D341Med (cell line): ENCODE measurements around the gene PIK3R5.

ENCODE experiments used
- DNase-seq: peaks from one replicate; pipeline ENCODE4 v3.0.0; 2012; ENCODE audit warnings: low spot score

PIK3R5 gene

DNA sequence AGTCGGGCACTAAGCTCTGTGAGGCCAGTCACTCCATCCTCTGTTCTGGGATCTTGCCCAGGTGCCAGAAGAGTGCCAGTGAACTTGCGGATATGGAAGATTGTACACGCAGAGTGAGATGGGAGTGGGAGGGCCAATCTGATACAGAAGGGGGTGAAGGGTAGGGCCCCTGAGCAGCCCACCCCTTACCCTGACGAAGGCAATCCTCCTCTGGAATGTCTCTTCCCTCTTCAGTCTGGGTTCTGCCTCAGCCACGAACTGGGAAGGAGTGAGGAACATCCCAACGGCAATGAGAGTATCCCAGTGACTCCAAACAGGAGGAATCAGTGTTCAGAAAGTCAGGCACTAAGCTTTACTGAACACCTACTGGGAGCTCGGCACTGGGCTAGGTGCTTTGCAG, 86.1 kb downstream of the PIK3R5 start:
- no peak for DNase-seq

DNA sequence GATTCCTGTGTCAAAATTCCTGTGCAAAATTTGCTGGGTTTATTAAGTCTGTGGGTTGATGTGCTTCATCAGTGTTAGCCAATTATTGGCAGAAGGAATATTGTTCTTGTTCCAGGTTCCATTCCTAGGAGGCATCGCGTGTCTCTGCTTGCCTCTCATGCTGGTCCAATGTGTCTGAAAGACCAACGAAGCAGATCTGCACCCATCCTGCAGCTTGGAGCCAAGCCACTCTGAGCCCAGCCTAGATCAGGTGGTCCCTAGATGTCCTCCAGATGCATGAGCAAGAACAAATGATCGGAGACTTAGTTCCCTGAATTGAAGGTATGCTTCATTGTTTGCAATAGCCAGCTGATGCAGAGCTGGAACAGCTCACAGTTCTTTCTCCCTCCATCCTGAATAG, 87.5 kb downstream of the PIK3R5 start:
- no peak for DNase-seq

DNA sequence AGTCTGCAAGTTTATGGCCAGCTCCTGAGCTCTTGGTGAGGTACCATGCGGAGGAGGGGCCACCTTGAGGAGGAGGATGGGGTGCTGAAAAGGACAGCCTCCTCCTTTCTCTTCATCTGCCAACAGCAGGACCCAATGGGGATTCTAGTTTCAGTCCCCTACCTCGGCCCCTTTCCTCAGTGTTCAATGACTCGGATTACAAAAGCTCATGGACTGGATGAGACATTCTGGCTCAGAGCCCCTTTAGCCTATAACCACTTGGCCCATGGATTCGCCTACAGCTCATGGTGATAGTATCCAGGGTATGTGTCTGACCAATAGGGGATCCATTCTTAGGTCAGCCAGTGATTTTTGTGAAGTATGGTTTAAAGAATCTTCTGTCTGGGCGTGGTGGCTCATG, 89.5 kb downstream of the PIK3R5 start:
- no peak for DNase-seq

DNA sequence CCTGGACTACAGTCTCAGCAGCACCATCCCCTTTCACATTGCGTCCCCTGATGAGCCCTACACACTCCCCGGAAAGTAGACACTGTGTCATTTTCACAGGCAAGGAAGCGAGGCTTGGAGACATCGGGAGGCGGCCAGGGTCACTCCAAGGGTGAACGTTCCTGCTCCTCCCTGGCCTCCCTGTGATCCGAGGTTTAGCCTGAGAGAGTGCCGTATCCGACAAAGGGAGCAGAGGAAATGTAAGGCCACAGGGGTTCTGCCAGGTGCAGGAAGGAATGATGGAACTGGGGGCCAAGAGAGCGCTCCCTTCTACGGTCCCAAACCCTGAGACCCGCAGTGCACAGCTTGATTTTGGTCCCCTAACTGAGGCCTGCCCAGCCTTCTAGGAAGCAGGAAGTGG, 90.1 kb downstream of the PIK3R5 start:
- no peak for DNase-seq

DNA sequence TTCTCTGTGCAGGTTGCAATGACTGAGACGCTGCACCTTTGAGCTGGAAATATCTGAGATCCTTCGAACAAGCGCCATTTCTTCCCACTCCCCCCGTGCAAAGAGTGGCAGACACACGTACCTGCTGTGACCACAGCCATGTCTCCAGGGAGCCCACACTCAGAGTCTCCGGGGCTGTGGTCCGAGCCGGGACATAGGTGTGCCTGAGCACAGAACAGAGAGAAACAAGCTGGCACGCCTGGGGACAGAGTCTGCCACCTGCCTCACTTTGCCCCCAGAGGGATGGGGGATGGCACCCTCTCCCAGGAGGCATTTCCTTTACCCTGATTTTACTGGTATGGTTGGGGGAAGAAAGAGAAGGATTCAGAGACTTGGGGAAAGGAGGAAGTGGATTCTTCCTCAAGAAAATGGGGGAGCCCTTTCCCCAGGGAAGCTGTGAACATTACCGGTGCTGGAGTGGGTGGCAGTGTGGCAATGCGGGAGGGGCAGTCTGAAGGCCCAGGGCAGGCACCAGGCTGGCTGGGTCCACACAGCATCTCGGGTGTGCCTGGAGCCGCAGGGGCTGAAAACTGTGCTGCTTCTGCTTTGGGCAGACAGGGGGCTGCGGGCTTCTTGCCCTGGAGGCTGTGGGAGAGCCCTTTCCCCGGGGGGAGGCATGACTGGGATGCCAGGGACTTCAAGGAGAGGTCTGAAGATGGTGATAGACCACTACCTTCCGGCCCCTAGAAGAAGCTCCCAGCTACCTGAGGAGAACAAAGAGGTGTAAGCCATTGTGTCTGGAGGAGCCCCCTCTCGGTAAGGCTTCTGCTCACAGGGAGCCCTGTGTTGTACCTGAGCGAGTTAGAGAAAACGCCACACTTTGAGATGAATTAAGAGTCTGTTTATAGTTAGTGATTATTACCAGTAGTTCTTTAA, 91.4 kb downstream of the PIK3R5 start:
- no peak for DNase-seq

DNA sequence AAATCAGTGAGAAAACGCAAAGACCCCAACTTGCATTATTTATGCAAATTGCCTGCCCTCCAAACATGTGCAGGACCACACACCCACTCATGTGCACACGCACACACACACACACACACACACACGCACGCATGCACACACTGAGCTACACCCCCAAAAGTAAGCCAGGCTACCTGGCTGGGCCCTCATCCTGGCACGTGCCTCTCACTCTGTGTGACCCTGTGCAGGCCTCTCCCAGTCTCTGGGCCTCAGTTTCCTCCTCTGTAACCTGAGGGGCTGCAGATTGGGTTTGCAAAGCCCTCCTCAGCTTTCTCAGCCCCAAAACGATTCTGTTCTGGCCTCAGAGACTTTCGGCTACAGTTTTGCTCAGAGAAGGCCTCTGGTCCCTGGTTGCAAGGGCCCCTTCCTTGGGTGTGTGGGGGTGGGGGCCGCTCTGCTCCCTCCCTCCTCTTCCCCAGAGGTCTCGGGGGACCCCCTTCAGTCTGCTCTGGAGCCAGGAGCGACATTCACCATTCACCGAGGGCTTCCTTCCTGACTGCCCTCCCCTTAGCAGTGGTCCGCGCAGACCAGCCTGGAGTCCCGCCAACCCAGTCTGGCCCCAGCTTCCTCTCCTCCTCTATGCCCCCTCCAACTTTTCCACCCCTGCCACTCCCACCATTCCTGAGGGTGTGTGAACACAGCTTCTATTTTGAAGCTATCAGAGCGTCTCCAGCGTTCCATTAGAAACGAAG, 92.6 kb downstream of the PIK3R5 start:
- no peak for DNase-seq

DNA sequence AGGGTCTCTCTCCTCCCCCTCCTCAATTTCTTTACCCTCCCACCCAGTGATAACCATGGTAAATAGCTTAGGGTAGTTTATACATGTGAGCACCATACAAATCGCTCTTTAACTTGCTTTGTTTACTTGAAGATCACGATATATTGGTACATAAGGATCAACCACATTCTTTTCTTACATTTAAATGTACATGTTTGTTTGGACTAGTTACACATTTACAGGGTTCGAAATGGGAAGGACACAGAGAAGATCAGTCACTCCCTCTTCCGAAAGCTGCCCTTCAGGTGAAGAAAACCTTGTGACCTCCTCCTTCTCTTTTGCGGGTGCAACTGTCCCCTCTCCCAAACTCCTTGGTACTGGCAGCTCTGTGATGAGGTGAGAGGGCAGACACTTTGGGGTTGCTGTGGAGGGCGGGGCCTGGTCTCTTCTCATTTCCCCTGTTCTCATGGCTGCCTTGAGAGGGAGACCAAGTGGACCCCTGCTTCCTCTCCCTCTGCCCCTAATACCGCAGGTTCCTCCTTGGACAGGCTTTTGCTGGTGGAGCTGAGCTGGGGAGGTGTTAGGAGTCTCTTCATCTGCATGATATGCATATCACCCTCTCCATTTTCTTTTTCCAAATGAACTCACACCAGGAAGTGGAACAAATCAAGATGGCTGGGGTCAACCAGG, 93.3 kb downstream of the PIK3R5 start:
- DNase-seq: no peak

DNA sequence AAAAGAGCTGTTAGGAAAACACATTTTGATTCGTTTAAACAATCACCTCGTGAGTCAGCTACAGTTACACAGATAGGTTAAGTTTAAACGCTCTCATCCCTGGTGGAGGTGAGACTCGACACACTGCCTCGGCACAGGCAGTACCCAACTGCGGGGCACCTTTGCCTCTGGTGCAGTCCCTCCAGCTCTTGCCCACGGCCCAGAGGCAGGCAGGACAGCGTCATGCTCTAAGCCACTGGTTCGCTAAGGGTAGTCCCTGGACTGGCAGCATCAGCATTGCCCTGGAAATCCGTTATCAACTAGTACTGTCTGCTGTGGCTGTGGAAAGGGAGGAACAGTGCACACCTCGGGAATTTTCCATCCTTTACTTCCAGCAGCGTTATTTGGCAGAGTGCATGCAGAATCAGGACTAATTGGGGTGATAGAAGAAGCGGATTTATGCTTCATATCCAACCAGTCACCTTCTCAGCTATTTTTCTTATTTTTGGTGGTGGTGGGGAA, 94.4 kb downstream of the PIK3R5 start:
- DNase-seq: no peak

DNA sequence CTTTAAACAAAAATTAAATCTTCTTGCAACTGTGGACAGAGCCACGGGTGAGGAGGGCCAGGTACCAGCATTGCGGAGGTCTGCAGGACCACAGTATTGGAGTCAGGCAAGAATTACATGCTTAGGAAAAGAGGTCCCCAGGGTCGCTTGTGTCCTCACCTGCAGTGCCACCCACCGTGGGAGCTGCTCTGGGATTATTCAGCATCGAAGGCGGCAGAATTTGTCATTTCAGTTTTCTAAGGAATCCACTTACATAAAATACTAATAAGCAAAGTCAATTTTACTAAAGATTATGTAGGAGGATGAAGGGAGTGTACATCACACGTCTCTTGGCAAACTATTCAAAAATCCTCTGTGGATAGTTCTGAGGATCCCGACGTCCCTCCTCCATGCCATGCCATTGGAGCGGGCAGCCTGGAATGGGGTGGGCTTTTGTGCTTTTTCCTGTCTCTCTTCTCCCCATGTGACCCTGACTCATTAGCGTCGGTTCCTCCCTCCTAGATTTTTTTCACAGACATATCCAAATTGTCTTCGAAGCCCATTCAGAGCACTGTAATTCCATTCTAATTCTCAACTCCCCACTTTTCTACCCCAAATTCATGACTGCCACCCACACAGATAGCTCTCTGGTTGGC, 95.0 kb downstream of the PIK3R5 start:
- DNase-seq: no peak

DNA sequence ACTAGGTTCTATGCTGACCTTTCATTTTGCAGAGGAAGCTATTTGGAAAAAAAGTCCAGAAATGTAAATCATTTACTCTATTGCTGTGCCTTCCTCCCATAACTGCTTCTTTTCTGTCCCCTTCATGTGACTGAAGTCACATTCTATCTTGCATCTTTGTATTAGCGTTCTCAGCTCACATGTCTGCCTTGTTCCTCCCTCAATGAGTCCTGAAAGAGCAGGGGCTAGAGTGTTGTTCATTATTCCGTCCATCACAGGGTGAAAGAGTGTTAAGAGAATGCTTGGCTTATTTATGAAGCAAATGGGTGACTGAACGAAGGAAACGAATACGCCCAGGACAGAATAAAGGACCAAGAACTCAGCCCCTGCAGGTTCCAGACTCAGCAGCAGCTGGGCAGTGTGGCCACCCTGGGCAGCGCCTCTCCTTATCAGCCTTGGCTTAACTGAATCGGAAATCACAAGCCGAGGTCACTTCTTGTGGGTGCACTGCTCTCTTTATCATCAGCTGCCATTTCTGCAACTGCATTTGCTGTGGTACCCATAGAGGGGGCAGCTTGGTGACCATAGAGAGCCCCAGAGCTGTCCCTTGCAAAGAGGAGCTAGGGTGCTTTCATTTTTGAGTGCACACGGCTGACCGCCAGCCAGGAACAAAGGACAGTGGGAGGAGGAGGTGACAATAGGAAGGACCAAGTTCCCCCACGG, 96.2 kb downstream of the PIK3R5 start:
- DNase-seq: no peak

DNA sequence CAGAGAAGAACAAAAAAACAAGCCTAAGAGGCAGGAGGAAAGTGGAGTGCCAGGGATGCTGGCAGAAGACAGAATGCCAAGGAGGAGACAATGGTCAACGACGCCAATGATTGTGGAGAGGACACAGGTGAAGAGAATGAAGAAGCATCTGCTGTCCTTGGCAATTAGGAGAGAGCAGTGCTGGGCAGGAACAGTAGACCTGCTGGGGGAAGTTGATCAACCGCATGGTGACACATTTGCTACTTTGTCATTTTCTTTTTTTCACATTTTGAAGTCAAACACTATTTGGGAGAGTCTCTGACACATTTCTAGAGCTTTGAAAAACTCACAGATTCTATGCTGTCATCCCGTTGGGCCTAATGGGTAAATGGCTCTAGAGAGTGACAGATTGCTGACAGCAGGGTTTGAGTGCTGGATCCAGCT, 97.0 kb downstream of the PIK3R5 start:
- DNase-seq: no peak

DNA sequence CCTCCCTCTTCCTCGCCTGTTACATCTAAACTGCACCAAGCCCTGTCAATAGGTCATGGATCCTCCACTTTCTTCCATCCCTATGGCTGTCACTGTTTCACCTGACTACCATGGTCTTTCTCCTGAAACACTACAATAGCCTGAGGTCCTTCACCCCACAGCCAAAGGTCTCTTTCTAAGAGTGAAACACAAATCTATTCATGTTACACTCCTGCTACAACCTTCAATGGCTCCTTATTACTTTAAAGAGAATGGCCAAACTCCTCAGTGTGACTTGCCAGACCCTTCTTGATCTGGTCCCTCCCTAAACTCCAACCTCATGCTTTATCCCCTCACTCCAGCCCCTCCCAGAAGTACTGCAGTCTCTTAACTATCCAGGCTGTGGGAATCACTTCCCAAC, 97.4 kb downstream of the PIK3R5 start:
- DNase-seq: no peak

DNA sequence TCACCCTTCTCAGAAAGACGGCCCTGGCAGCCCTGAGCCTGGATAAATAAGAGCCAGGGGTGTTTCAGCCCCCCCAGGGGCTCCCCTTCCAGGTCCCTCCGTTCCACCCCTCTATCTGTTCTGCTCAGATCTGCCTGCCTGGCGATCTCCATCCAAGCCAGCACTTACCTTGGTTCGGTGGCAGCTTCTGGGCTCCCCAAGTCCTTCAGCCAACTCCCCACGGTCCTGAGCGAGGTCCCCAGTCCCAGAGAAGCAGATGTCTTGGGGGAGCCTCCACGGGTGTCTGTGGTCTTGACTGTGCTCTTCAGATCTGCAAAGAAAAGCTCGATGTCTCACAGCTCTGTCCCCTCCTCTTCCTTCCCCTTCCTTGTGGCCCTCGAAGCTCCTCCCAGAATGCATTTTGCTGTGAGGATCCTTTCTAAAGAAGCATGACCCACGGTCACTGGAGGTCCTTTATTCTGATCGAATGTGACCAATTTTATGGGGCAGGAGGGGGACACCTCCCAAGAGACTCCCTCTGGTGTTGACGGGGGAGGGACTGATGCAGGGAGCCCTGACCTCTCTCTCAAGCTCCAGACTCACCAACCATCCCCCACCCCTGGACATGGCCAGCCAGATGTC, 98.0 kb downstream of the PIK3R5 start, which contains the start of gene PIK3R6:
TSS of gene PIK3R6 (minus strand) at position 314 of the 621 bp plus-strand sequence. CDS start 17,880 bp downstream, outside the sequence.
- no peak for DNase-seq

DNA sequence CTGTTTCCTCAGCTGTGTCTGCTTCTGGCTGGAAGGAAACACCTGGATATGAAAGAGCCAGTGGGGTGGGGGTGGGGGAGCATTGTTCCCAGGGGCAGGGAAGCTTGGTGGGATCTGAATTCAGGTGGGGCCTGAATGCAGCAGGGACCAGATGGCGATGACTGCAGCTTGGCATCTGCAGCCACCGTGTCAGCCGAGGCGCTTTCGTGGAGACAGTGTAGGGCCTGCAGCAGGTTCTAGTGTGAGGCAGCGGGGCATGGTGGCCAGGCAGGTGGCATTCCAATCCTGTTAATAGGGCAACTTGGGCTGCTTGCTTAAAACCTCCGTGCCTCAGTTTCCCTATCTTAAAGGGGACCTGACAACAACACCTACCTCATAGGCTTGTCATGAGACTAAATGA, 99.7 kb downstream of the PIK3R5 start:
- no peak for DNase-seq

DNA sequence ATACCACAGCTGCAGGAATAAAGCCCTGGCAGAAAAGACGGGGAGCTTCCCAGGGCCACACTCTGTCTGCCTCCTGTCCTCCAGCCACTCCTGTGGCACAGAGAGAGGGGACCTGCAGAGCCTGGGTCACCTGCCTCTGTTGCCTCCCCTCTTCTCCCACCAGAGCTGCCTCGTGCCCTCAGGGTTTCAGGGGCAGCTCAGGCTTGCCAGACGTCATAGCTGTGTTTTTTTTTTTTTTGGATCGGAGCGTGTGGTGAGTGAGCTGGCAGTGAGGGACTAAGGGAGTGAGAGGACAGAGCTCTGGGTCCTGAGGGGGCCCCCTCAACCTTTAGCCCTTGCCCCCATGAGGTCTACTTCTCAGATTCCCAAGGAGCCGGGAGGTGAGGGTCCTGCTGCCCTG, 100.1 kb downstream of the PIK3R5 start:
- DNase-seq: no peak

DNA sequence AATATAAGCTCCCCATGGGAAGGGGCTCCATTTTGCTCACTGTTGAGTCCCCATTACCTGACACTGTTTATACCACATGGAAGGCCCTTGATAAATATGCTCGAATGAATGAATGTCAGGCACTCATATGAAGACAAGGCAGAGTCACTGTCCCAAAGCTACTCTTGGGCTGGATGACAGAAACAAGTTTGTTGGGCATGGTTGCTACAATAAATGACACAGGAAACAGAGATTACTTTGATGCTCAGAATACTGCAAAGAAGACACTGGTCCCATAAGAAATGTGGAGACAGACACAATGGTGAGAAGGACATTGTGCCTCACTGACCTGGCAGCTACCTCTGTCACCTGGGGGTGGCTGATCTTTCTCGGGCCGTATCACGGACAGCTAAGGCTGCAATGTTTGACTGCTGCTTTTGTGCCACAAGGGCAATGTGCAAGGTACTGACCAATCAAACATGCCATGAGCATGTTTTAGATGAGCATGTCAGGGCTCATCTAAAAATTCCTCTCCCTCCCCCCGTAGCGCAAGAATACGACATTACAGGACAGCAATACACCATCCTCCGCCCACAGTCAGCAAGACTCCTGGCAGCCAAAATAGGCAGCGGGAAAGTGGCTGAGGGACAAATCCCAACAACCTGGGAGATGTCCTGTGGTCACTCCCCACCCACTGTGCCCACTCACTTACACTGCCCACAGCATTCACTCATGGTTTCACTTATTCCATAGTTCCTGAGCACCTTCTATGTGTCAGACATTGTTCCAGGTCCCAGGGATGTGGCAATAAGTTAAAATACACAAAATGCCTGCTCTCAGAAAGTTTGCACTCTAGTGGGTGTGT, 103.1 kb downstream of the PIK3R5 start:
- DNase-seq: no peak

DNA sequence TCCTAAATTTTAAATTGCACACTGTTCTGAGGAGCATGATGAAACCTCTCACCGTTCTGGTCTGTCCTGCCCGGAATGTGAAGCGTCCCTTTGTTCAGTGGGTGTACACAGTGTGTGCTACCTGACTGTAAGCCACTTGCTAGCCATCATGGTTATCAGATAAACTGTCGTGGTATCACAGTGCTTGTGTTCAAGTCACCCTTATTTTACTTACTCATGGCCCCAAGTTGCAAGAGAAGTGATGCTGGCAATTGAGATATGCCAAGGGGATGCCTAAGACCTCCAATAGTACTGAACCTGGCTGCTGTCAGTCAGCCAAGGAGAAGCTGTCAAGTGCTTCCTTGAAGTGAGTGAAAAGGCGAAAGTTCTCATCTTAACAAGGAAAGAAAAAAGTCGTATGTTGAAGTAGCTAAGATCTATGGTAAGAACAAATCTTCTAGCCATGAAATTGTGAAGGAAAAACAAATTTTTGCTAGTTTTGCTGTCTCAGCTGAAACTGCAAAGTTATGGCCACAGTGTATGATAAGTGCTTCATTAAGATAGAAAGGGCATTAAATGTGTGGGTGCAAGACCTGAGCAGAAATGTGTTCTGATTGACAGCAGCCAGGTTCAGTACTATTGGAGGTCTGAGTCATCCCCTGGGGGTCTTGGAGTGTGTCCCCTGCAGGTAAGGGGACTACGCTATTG, 103.9 kb downstream of the PIK3R5 start:
- DNase-seq: no peak

DNA sequence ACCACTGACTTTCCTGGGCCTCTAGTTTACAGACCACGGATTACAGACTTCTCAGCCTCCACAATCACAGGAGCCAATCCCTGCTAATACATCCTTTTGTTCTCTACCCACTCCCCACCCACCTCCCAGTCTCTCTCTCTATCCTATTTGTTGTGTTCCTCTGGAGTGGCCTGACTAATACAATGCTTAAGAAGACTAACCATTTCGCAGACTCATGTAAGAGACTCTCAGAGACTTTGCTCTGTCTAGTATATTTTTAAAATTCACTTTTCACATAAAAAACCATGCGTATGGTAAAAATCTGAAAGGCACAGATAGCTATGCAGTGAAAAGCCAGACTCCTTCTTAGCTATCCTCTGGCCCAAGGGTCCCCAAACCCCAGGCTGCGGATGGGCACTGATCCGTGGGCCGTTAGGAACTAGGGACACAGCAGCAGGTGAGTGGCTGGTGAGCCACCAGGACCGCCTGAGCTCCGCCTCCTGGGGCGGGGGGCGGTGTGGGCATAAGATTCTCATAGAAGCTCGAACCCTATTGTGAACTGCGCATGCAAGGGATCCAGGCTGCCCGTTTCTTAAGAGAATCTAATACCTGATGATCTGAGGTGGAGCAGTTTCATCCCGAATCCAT, 105.6 kb downstream of the PIK3R5 start:
- no peak for DNase-seq
